Stimulated activated CD4-positive, alpha-beta T cell treated with anti-CD3 and anti-CD28 coated beads, Interleukin-15, amount 100 ng/mL, for 1 hour (primary cell): Measurements from ENCODE around the gene CHTF8.
A peak's percentile ranks its signal among the peaks of the same experiment; 100 is the strongest.
"Not testable (repeated sequence)": the region's sequence is repeated elsewhere in the genome, so short reads cannot be mapped to it uniquely, and the experiment has no call there.

Source experiments
- DNase-seq, 2 donors: peaks; one replicate each; pipeline ENCODE4 v3.0.0-alpha.2; 2020; ENCODE audit warnings: low read depth in 1 of 2, low spot score in 1 of 2

CHTF8 gene

DNA sequence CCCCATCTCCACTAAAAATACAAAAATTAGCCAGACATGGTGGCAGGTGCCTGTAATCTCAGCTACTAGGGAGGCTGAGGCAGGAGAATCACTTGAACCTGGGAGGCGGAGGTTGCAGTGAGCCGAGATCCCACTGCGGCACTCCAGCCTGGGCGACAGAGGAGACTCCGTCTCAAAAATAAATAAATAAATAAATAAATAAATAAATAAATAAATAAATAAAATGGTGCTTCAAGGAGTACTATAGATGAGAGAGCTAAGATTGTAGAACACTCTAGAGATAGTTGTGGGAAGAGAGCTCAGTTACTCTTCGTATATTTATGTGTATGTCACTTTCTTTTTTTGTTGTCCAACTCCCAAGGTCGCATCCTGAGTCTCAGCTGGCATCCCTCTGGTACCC lies 7.1 kb upstream of the CHTF8 start:
- not testable (repeated sequence) for DNase-seq

GRCh38 chr16:69138608-69139007 lies 6.2 kb upstream of the CHTF8 start:
- DNase-seq, result no peak

GRCh38 chr16:69133373-69133954 lies 1.1 kb upstream of the CHTF8 start:
- DNase-seq, result no peak

DNA sequence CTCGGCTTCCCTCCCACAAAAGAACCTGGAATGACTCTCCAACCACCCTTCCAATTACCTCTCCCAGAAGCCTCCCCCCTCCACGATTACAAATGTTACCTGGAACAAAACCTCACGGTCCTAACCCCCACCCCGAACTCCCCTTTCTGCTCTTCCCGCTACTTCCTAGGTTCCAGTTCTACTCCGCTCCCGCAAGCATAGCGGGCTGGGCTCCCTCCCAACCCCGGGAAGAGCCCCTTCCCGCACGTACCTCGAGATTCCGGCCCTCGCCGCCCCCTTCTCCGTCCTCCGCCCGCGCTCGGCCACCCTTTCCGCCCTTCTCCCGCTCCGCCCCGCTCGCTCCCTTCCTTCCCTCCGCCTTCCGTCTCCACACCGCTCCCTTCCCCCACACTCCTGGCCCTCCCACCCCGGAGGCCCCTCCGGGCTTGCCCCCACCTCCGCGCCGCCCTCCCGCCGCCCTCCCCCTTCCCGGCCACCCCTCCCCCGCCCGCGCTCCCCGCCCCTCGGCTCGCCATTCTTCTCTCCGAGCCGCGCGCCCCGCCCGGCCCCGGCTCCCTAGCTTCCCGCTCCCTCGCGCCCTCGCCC lies 457 bp downstream of the CHTF8 start:
- DNase-seq, result peak; percentile 40 to 71

DNA sequence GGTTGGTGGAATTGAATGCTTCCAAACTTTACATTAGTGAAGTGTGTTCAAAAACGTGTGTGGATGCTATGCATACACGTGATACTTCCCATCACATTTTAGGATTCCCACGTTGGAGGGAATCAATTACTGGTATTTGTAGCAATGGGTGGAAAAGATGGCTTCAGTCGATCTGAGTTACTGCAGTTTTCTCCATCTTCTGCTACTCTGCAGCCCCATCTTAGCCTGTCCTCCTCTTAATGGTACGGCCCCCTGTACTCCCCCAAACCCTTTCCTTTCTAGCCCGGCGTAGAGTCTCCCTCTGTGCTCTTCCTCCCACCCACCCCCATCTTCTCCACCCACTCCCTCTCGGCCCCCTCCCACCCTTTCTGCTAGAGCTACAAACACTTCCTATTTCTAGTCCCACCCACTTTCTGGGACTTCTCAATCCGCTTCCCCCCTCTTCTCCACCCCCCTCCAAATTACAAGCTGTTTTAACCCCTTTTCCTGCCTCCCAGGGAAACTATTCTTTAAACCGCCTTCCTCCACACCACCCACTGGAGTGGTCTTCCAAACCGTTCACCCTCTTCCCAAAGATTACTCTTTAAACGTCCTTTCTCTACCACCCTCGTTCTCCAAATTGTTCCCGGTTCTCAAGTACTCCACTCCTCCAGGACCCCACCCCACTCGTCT lies 1.1 kb downstream of the CHTF8 start:
- DNase-seq, result no peak

- no peak for DNase-seq
Observed at GRCh38 chr16:69130461-69130860, 1.9 kb downstream of the CHTF8 start.

GRCh38 chr16:69127966-69128510 lies 4.3 kb downstream of the CHTF8 start:
- no peak for DNase-seq

- DNase-seq, result not testable (repeated sequence)
Observed at GRCh38 chr16:69126801-69127200, 5.6 kb downstream of the CHTF8 start.

- DNase-seq, result no peak
Observed at GRCh38 chr16:69126221-69126620, 6.2 kb downstream of the CHTF8 start.

- not testable (repeated sequence) for DNase-seq
Observed at GRCh38 chr16:69124961-69125360, 7.4 kb downstream of the CHTF8 start.

GRCh38 chr16:69124406-69124805 lies 8.0 kb downstream of the CHTF8 start:
- not testable (repeated sequence) for DNase-seq

GRCh38 chr16:69123910-69124309 lies 8.5 kb downstream of the CHTF8 start:
- peak in 1 of 2 donors; percentile 23 for DNase-seq

DNA sequence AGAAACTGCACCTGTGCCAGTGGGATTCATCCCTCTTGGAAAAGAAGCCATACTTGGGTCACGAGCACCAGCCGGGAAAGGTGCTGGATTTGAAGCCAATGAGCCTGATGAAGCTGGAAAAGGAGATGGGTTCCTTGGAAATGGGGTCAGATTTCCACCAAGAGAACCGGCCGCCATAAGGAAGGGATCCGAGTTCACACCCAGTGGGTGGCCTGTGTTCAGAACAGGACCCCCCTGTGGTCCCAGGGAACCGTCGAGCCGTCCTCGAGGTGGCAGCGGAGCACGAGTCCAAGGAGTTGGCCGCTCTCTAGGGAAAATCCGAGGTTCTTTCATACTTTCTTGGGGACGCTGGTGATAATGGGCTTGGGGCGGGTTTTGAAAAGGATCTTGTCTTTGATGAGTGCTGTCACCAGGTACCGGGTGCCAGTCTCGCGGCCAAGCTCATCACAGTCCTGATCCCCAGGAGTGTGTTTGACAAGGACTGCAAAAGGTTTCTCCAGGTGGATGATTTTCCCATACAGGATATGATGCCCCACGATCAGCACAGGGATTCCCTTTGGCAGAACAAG lies 12.2 kb downstream of the CHTF8 start:
- no peak for DNase-seq

GRCh38 chr16:69119536-69119935 lies 12.9 kb downstream of the CHTF8 start:
- DNase-seq, result no peak

GRCh38 chr16:69118994-69119393 lies 13.4 kb downstream of the CHTF8 start:
- no peak for DNase-seq

DNA sequence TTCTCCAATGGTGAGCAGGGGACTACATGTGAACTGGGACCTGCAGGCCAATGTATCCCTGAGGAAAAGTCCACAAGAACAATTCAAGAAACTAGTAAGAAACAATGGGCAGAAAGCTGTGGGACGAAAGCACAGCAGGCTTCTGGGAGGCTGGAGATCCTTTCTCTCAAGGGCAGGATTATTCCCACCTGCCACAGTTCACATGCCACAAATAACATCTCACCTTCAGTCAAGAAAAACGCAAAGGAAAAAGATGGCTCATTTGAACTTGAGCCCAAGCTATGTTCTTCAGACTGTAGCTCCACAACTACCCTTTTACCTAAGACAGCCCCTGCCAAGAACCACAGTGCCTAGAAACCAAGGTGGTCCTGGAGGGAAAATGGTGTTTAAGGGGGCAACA lies 13.9 kb downstream of the CHTF8 start:
- no peak for DNase-seq

DNA sequence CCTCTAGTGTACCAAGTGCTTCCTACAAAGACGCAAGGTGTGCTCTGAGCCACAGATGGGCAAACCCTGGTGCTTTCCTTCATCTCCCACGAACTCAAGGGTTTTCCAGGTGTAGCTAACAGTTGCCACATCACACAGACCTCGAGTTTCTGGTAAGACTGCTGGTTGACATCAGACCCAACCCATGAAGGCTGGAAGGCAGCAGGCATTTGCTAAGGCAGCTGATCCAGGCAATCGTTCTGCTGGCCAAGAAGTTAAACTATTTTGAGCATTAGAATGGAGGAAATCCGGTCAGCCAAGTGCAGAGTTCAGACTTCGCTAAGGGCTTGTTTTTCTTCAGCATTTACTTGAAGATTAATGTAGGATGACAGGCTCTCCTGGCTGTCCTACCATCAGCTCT lies 15.5 kb downstream of the CHTF8 start:
- DNase-seq, result no peak

- DNase-seq, result no peak
Observed at GRCh38 chr16:69116256-69116875, 16.0 kb downstream of the CHTF8 start.

GRCh38 chr16:69115837-69116236 lies 16.6 kb downstream of the CHTF8 start:
- DNase-seq, result no peak

GRCh38 chr16:69115361-69115760 lies 17.0 kb downstream of the CHTF8 start:
- no peak for DNase-seq

DNA sequence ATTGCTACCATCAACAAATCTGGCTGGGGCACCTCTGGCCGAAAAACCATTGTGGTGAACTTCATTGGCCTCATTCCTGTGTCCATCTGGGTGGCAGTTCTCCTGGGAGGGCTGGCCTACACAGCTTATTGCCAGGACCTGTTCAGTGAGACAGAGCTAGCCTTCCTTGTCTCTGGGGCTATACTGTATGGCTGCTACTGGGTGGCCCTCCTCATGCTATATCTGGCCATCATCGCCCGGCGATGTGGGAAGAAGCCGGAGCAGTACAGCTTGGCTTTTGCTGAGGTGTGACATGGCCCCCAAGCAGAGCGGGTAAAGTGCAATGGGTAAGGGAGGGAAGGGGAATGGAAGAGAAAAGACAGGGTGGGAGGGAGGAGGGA lies 17.4 kb downstream of the CHTF8 start:
- no peak for DNase-seq
